OCI-LY1 (cell line): ENCODE results near the gene HPS4.

Source experiments
- CTCF ChIP-seq: fragments of 200-600 bp; sonication (generic), shearing (Covaris generic); IDR thresholded peaks from 2 replicates; pipeline ENCODE4 v1.5.1; 2017; ENCODE audit warnings: mild to moderate bottlenecking, antibody characterized with exemption, low read length, moderate library complexity, mixed read lengths
- EZH2 ChIP-seq: fragments of 200-600 bp; sonication (generic), shearing (Covaris generic); IDR thresholded peaks from 2 replicates; pipeline ENCODE4 v1.8.0; 2017; ENCODE audit warnings: borderline replicate concordance, mixed run types, mild to moderate bottlenecking, antibody characterized with exemption, low read length, moderate library complexity, mixed read lengths

GRCh38 chr22:26453216-26453615 is 30.4 kb downstream of the HPS4 start:
- TF ChIP-seq CTCF: no peak
- TF ChIP-seq EZH2: no peak
